GM19099 (cell line): ENCODE measurements around the gene ABCA1.

Experiments
- POLR2A ChIP-seq: IDR thresholded peaks from 3 replicates; pipeline ENCODE4 v1.6.1; 2011; ENCODE audit warnings: low read depth; ENCODE audit not compliant: insufficient read length; ENCODE audit errors: extremely low read depth

ABCA1 gene

GRCh38 chr9:104775976-104776375, 152.0 kb downstream of the ABCA1 start:
- no peak for TF ChIP-seq POLR2A

GRCh38 chr9:104775574-104775936, 152.4 kb downstream of the ABCA1 start:
- no peak for TF ChIP-seq POLR2A

- TF ChIP-seq POLR2A: peak; percentile 46
Measured at GRCh38 chr9:104774831-104775573, 153.0 kb downstream of the ABCA1 start.

DNA sequence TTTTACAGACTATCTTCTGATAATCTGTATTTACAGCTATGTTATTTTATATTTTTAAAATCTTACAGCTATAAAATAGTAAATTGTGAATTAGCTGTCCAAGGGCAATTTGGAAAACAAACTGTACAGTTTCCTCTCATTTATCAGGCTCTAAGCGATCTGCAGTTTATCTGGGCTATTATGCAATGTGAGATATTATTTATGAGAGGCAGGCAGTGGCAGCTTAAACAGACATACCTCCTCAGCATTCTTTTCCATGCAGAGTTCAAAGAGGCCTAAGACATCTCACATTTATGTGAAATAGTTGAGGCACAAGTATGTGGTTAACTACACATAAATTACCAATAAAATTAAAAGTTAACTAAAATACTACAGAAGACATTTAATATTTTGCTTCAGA, 153.8 kb downstream of the ABCA1 start:
- TF ChIP-seq POLR2A: no peak

GRCh38 chr9:104772714-104773510, 155.0 kb downstream of the ABCA1 start:
- no peak for TF ChIP-seq POLR2A

- TF ChIP-seq POLR2A: no peak
Measured at GRCh38 chr9:104769655-104770054, 158.3 kb downstream of the ABCA1 start.

- TF ChIP-seq POLR2A: no peak
Measured at GRCh38 chr9:104767507-104767906, 160.4 kb downstream of the ABCA1 start.

DNA sequence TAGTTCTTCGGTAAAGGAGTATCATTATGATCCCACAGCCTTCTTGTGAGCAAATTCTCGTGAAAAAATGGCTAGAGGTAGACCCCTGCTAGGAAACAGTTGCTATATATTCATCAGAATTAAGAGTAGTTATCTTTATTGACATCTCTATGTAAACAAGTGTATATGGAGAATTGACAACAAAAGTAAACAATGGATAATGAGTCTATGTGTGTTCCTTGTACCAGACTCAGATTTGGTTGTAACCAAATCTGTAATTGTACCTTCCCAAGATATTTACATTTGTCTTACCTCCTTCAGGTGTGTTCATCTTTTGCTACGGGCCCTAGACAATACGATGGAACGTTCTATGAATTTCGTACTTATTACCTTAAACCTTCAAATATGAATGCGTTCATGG, 161.9 kb downstream of the ABCA1 start:
- TF ChIP-seq POLR2A: no peak

- no peak for TF ChIP-seq POLR2A
Measured at GRCh38 chr9:104765138-104765537, 162.8 kb downstream of the ABCA1 start.

- no peak for TF ChIP-seq POLR2A
Measured at GRCh38 chr9:104758974-104759373, 169.0 kb downstream of the ABCA1 start.

- TF ChIP-seq POLR2A: peak; percentile 13
Measured at GRCh38 chr9:104750185-104750767, 177.7 kb downstream of the ABCA1 start.

- no peak for TF ChIP-seq POLR2A
Measured at GRCh38 chr9:104748359-104749031, 179.5 kb downstream of the ABCA1 start.

DNA sequence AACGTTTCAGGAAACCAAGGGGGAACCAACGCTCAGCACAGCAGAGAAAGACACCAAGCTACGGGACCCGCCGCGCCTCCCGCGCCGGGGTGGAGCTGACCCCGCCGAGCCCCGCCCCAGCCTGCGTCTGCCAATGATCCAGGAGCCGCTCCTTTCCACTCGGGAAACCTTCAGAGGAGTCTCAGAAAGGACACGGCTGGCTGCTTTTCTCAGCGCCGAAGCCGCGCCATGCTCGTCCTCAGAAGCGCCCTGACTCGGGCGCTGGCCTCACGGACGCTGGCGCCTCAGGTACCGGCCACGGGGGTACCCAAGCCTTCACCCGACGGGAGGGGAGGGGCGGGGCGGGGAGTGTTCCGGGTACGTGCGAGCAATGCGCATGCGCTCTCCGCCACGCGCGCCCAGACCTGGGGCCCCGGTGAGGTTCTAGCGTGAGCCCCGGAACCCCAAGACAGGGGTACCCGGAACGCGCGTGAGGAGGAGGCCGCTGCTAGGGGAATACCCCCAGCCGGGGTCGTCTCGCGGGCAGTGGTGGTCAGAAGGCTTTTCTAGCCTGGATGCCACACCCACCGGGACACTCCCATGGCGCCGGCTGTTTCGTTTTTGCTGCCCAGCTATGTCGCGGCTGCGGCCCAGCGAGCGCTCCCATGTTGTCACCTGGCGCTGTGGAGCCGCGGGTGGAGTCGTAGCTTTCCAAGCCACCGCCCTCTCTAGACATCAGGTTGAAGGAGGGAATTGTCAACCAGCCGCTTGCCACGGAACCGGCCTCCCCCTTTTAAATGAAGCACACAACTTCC, 180.2 kb downstream of the ABCA1 start, which contains the start of gene NIPSNAP3A:
Gene NIPSNAP3A (plus strand): TSS at position 119 of the 794 bp plus-strand sequence. CDS start 110 bp downstream, at position 229.
- peak; percentile 62 for TF ChIP-seq POLR2A

- TF ChIP-seq POLR2A: no peak
Measured at GRCh38 chr9:104747245-104747564, 180.8 kb downstream of the ABCA1 start.
